ENCODE measurements around the gene RPE65.

The RPE65 gene

GRCh38 chr1:68438310-68438709 lies 11.4 kb downstream of the RPE65 start:
- no peak for TF ChIP-seq CTCF (IDR thresholded peaks at IDR 0.05; ENCODE audit: control insufficient read depth, insufficient read depth, low read depth, low read length, missing control alignments)
- no peak for DNase-seq (ENCODE audit: low read depth)
- H3K4me3 ChIP-seq (ENCODE audit: control insufficient read depth, low read depth, low read length): no peak overlapping the region

GRCh38 chr1:68433395-68433794 lies 16.4 kb downstream of the RPE65 start:
- DNase-seq (ENCODE audit: low read depth): no peak
- no peak for TF ChIP-seq CTCF (IDR thresholded peaks at IDR 0.05; ENCODE audit: control insufficient read depth, insufficient read depth, low read depth, low read length, missing control alignments)

GRCh38 chr1:68431076-68431475 lies 18.7 kb downstream of the RPE65 start:
- DNase-seq (ENCODE audit: low read depth): no peak
- H3K4me3 ChIP-seq (ENCODE audit: control insufficient read depth, low read depth, low read length): no peak overlapping the region
- TF ChIP-seq CTCF (IDR thresholded peaks at IDR 0.05; ENCODE audit: control insufficient read depth, insufficient read depth, low read depth, low read length, missing control alignments): no peak

More at GRCh38 chr1:68433395-68433794, 16.4 kb downstream of the RPE65 start:
- no peak overlapping the region for H3K4me3 ChIP-seq (ENCODE audit: control insufficient read depth, low read depth, low read length)

GRCh38 chr1:68429233-68429808 lies 20.4 kb downstream of the RPE65 start:
- no peak overlapping the region for H3K4me3 ChIP-seq (ENCODE audit: control insufficient read depth, low read depth, low read length)
- DNase-seq (ENCODE audit: low read depth): no peak
- TF ChIP-seq CTCF (IDR thresholded peaks at IDR 0.05; ENCODE audit: control insufficient read depth, insufficient read depth, low read depth, low read length, missing control alignments): no peak

GRCh38 chr1:68426594-68426993 lies 23.2 kb downstream of the RPE65 start:
- no peak for DNase-seq (ENCODE audit: low read depth)
- no peak overlapping the region for H3K4me3 ChIP-seq (ENCODE audit: control insufficient read depth, low read depth, low read length)
- no peak for TF ChIP-seq CTCF (IDR thresholded peaks at IDR 0.05; ENCODE audit: control insufficient read depth, insufficient read depth, low read depth, low read length, missing control alignments)

DNA sequence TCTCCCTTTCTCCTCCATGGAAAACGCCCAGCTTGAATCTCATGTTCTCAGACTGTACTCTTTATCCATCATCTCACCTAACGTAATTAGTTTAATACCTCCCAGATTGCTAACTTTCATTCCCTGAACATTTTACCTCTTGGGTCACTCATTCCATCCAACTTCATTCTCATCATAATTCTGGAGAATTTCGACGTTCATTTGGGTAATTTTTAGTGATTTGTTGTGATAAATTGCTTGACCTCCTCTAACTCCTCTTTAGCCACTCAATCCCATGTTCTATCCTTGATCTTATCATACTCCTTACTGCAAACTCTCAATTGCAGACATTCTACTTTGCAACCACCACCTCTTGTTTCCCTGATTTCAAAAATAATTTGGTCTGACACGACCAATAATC lies 28.4 kb downstream of the RPE65 start:
- TF ChIP-seq CTCF (IDR thresholded peaks at IDR 0.05; ENCODE audit: control insufficient read depth, insufficient read depth, low read depth, low read length, missing control alignments): no peak
- no peak overlapping the region for H3K4me3 ChIP-seq (ENCODE audit: control insufficient read depth, low read depth, low read length)
- no peak for DNase-seq (ENCODE audit: low read depth)

DNA sequence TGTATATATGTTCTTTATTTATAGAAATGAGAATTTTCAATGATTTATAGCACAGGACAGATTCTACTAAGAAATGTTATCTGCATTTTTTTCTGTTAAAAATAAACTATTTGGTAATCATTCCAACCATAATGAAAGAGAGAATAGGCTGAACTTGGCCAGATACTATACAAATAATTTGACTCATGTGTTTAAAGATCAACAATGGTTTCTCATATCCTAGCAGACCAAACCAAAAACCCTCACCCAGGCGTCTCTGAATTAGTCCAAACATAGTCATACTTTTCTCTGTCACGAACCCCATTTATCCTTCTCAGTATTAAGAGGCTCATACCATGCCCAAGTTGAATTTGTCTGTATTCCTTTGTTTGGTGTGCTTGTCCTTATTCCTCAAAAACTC lies 40.3 kb downstream of the RPE65 start:
- no peak overlapping the region for H3K4me3 ChIP-seq (ENCODE audit: control insufficient read depth, low read depth, low read length)
- peak; percentile 38 for DNase-seq (ENCODE audit: low read depth)
- TF ChIP-seq CTCF (IDR thresholded peaks at IDR 0.05; ENCODE audit: control insufficient read depth, insufficient read depth, low read depth, low read length, missing control alignments): no peak

Data from AG09309 (cell line).